SH-SY5Y (cell line): ENCODE measurements around the gene ELFN2.

ENCODE experiments used
- GATA2 ChIP-seq: IDR thresholded peaks from 2 replicates; pipeline ENCODE4 v1.6.1; 2011; ENCODE audit warnings: mild to moderate bottlenecking, low read depth, low read length
- GATA3 ChIP-seq: IDR thresholded peaks from 2 replicates; pipeline ENCODE4 v1.6.1; 2011; ENCODE audit warnings: low read depth, mild to moderate bottlenecking, low read length, moderate library complexity

GRCh38 chr22:37443086-37443485, 15.8 kb upstream of the ELFN2 start:
- no peak for TF ChIP-seq GATA2
- TF ChIP-seq GATA3: no peak
